Neural cell (in vitro differentiated cells): ENCODE data around the gene COL4A1. TPM values are rescaled to one million over a fixed set of nuclear protein-coding genes. Genes with fewer than 3 reads are reported as not detected.

Source experiments
- H2AFZ ChIP-seq: fragments of 200-600, 300-800 bp; sonication (generic), shearing (Covaris generic); 2 replicates; pipeline ENCODE4 v1.6.0; 2014; ENCODE audit warnings: low read depth, mild to moderate bottlenecking, antibody characterized with exemption, low read length, moderate library complexity
- H3F3A ChIP-seq: fragments of 200-600 bp; shearing (Covaris generic); 2 replicates; pipeline ENCODE4 v1.6.1; 2016; ENCODE audit warnings: mild to moderate bottlenecking, moderate library complexity, mixed read lengths, antibody characterized with exemption, low read length; ENCODE audit not compliant: insufficient read depth, poor library complexity, severe bottlenecking
- H3K27ac ChIP-seq: fragments of 200-600, 300-800 bp; sonication (generic), shearing (Covaris generic); 2 replicates; pipeline ENCODE4 v1.5.1; 2014; ENCODE audit warnings: mild to moderate bottlenecking, low read length, moderate library complexity
- H3K27me3 ChIP-seq: fragments of 300-800, 200-600 bp; sonication (generic), shearing (Covaris generic); 2 replicates; pipeline ENCODE4 v1.6.0; 2014; ENCODE audit warnings: mild to moderate bottlenecking, low read depth, low read length, moderate library complexity; ENCODE audit not compliant: insufficient read depth
- H3K36me3 ChIP-seq: fragments of 300-800, 200-600 bp; sonication (generic), shearing (Covaris generic); 2 replicates; pipeline ENCODE4 v1.5.1; 2014; ENCODE audit warnings: mild to moderate bottlenecking, antibody characterized with exemption, low read length, moderate library complexity; ENCODE audit not compliant: insufficient read depth
- H3K4me2 ChIP-seq: fragments of 300-800, 200-600 bp; sonication (generic), shearing (Covaris generic); 2 replicates; pipeline ENCODE4 v1.6.0; 2014; ENCODE audit warnings: mild to moderate bottlenecking, low read length
- H3K4me3 ChIP-seq: fragments of 300-800, 200-600 bp; sonication (generic), shearing (Covaris generic); 2 replicates; pipeline ENCODE4 v1.5.1; 2014; ENCODE audit warnings: mild to moderate bottlenecking, low read length, moderate library complexity
- H3K79me2 ChIP-seq: fragments of 200-600 bp; shearing (Covaris generic); replicated peaks from 2 replicates; pipeline ENCODE4 v1.6.0; 2014; ENCODE audit warnings: mild to moderate bottlenecking, low read length, moderate library complexity; ENCODE audit not compliant: insufficient read depth
- H3K9ac ChIP-seq: fragments of 300-800, 200-600 bp; sonication (generic), shearing (Covaris generic); 2 replicates; pipeline ENCODE4 v1.6.1; 2016; ENCODE audit warnings: mild to moderate bottlenecking, low read length, mixed read lengths
- H3K9me2 ChIP-seq: fragments of 200-600 bp; shearing (Covaris generic); 2 replicates; pipeline ENCODE4 v1.6.1; 2016; ENCODE audit warnings: mild to moderate bottlenecking, low read length, mixed read lengths; ENCODE audit not compliant: insufficient read depth
- H3K9me3 ChIP-seq: fragments of 200-600, 300-800 bp; sonication (generic), shearing (Covaris generic); 2 replicates; pipeline ENCODE4 v1.6.1; 2016; ENCODE audit warnings: mild to moderate bottlenecking, mixed run types, low read length, moderate library complexity, mixed read lengths
- H4K20me1 ChIP-seq: fragments of 200-600 bp; shearing (Covaris generic); 2 replicates; pipeline ENCODE4 v1.6.1; 2016; ENCODE audit warnings: mild to moderate bottlenecking, mixed run types; ENCODE audit not compliant: insufficient read depth
- EP300 ChIP-seq: fragments of 450-650 bp; conservative IDR thresholded peaks from 2 replicates; pipeline ENCODE4 v1.6.1; 2014; ENCODE audit warnings: antibody characterized with exemption, mild to moderate bottlenecking, moderate library complexity; ENCODE audit not compliant: poor library complexity, severe bottlenecking
- MXI1 ChIP-seq: fragments of 450-650 bp; conservative IDR thresholded peaks from 2 replicates; pipeline ENCODE4 v1.6.1; 2014; ENCODE audit warnings: antibody characterized with exemption, mild to moderate bottlenecking; ENCODE audit not compliant: poor library complexity, severe bottlenecking
- POLR2AphosphoS5 ChIP-seq: IDR thresholded peaks from 2 replicates; pipeline ENCODE4 v1.6.1; 2012
- RAD21 ChIP-seq: fragments of 450-650 bp; conservative IDR thresholded peaks from 2 replicates; pipeline ENCODE4 v1.6.1; 2014; ENCODE audit warnings: antibody characterized with exemption, mild to moderate bottlenecking, moderate library complexity
- SMC3 ChIP-seq: fragments of 450-650 bp; conservative IDR thresholded peaks from 2 replicates; pipeline ENCODE4 v1.6.1; 2014; ENCODE audit warnings: antibody characterized with exemption, mild to moderate bottlenecking, moderate library complexity; ENCODE audit not compliant: poor library complexity
- TAF1 ChIP-seq: IDR thresholded peaks from 2 replicates; pipeline ENCODE4 v1.6.1; 2012; ENCODE audit warnings: low read depth
- polyA plus RNA-seq: library from polyadenylated mRNA; depleted of rRNA; stranded (reverse); fragments of >200 nt; gene quantifications from 2 replicates; pipeline ENCODE4 v1.2.3, GENCODE V29; 2014
- TF ChIP-seq, protein P1 (sequence below): fragments of 450-650 bp; IDR thresholded peaks from 2 replicates; pipeline ENCODE4 v1.5.1; 2014; ENCODE audit warnings: antibody characterized with exemption, mild to moderate bottlenecking, moderate library complexity; ENCODE audit not compliant: poor library complexity, severe bottlenecking
- TF ChIP-seq, protein P2 (sequence below): IDR thresholded peaks from 2 replicates; pipeline ENCODE4 v1.6.1; 2012; ENCODE audit warnings: borderline replicate concordance

COL4A1 gene
- polyA plus RNA-seq, 1 donor from 2014 or later = 13.1 TPM

DNA sequence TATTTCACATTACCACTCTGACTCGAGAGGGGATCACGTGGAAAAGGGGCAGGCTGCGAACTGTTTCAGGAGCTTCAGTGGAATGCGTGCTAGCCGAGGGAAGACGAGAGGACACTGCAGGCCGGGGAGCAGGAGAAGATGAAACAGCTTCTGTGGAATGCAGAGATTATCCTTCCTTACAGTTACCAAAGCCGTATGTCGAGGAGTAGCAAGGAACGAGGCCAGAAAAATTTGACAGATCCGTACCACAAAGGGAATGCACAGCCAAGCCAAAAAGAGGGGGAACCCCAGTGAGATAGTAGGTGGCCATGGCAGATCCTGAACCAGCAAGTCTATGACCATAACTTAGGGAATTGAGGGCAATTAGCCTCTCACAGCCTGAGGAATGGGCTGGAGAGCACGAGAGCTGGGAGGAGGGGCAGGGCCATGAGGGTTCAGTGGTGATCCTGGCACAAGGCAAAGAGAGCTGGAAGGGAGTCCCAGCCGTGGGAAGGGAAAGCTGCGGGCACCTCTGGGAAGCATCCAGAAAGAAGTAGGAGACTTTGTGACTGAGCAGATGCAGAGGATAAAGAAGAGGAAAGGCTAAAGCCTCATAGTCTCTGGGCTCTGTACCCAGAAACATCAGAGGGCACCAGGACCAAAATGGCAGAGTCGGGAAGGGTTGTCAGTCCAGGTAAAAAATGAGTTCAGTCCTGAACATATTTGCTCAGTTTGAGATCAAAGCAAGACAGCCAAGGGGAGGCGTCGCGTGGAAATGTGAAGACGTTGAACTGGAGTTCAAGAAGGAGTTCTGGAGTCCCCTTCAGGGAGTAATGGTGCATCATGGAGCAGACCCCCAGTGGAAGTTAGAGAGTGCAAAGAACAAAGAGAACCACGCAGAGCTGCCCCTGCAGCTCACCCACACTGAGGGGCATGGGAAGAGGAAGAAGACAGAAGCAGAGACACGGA is 5.1 kb downstream of the COL4A1 start:
- Histone ChIP-seq H2AFZ (no peak overlapping the region), H3K36me3 (no peaks in the 10 kb centered on the region), H3K9me3 (no peaks in the 10 kb centered on the region), H3F3A (no peaks in the 10 kb centered on the region), H3K4me2 (no peak overlapping the region), H4K20me1 (no peaks in the 10 kb centered on the region), H3K9me2 (no peaks in the 10 kb centered on the region), H3K79me2 (no peaks in the 10 kb centered on the region), H3K4me3 (no peak overlapping the region), H3K27ac (no peak overlapping the region), H3K27me3 (no peaks in the 10 kb centered on the region), H3K9ac (no peak overlapping the region)
- TF ChIP-seq TAF1 = no peak
- TF ChIP-seq SMC3 = no peak
- TF ChIP-seq, protein P1, sequence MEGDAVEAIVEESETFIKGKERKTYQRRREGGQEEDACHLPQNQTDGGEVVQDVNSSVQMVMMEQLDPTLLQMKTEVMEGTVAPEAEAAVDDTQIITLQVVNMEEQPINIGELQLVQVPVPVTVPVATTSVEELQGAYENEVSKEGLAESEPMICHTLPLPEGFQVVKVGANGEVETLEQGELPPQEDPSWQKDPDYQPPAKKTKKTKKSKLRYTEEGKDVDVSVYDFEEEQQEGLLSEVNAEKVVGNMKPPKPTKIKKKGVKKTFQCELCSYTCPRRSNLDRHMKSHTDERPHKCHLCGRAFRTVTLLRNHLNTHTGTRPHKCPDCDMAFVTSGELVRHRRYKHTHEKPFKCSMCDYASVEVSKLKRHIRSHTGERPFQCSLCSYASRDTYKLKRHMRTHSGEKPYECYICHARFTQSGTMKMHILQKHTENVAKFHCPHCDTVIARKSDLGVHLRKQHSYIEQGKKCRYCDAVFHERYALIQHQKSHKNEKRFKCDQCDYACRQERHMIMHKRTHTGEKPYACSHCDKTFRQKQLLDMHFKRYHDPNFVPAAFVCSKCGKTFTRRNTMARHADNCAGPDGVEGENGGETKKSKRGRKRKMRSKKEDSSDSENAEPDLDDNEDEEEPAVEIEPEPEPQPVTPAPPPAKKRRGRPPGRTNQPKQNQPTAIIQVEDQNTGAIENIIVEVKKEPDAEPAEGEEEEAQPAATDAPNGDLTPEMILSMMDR = no peak
- TF ChIP-seq, protein P2, sequence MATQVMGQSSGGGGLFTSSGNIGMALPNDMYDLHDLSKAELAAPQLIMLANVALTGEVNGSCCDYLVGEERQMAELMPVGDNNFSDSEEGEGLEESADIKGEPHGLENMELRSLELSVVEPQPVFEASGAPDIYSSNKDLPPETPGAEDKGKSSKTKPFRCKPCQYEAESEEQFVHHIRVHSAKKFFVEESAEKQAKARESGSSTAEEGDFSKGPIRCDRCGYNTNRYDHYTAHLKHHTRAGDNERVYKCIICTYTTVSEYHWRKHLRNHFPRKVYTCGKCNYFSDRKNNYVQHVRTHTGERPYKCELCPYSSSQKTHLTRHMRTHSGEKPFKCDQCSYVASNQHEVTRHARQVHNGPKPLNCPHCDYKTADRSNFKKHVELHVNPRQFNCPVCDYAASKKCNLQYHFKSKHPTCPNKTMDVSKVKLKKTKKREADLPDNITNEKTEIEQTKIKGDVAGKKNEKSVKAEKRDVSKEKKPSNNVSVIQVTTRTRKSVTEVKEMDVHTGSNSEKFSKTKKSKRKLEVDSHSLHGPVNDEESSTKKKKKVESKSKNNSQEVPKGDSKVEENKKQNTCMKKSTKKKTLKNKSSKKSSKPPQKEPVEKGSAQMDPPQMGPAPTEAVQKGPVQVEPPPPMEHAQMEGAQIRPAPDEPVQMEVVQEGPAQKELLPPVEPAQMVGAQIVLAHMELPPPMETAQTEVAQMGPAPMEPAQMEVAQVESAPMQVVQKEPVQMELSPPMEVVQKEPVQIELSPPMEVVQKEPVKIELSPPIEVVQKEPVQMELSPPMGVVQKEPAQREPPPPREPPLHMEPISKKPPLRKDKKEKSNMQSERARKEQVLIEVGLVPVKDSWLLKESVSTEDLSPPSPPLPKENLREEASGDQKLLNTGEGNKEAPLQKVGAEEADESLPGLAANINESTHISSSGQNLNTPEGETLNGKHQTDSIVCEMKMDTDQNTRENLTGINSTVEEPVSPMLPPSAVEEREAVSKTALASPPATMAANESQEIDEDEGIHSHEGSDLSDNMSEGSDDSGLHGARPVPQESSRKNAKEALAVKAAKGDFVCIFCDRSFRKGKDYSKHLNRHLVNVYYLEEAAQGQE = no peak
- no peak for TF ChIP-seq EP300
- TF ChIP-seq RAD21 = no peak
- TF ChIP-seq MXI1 = no peak
- no peak for TF ChIP-seq POLR2AphosphoS5

DNA sequence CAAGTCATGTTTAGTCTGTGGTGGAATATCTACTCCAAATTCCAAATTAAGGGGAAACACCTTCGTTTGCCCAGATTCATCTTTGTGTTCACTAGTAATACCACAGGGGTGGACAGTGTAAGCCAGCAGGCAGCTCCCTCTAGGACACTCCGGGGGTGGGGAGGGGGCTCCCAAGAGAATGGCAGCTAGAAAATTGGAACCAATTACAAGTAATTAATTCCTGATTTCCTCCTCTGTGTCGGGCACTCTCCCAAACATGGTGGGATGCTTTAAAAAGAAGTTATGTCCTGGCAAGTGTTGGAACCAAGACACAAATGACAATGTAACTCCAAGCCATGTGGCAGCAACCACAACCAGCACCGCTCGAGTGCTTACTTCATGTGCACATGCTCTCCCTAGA is 5.9 kb downstream of the COL4A1 start:
- Histone ChIP-seq H3K9ac (no peak overlapping the region), H4K20me1 (no peaks in the 10 kb centered on the region), H3K4me3 (no peak overlapping the region), H2AFZ (no peak overlapping the region), H3F3A (no peaks in the 10 kb centered on the region), H3K27me3 (no peaks in the 10 kb centered on the region), H3K9me3 (no peaks in the 10 kb centered on the region), H3K79me2 (no peaks in the 10 kb centered on the region), H3K4me2 (no peak overlapping the region), H3K27ac (no peak overlapping the region), H3K36me3 (no peaks in the 10 kb centered on the region), H3K9me2 (no peaks in the 10 kb centered on the region)
- TF ChIP-seq RAD21 (no peak), POLR2AphosphoS5 (no peak)
